WI38 (cell line): ENCODE measurements around the gene NME1.

Experiments used
- H3K4me3 ChIP-seq: 2 replicates; pipeline ENCODE4 v1.5.1; 2011; ENCODE audit warnings: low read depth, mild to moderate bottlenecking, control low read depth, low read length
- CTCF ChIP-seq: IDR thresholded peaks from 2 replicates; pipeline ENCODE4 v1.5.1; 2012; ENCODE audit warnings: low read depth, mild to moderate bottlenecking, control low read depth, low read length

Gene NME1

GRCh38 chr17:51200846-51201245 is 47.5 kb downstream of the NME1 start:
- H3K4me3 ChIP-seq = no peak overlapping the region
- TF ChIP-seq CTCF = no peak

GRCh38 chr17:51203838-51204237 is 50.5 kb downstream of the NME1 start:
- no peak for TF ChIP-seq CTCF
- H3K4me3 ChIP-seq = no peak overlapping the region
